NCI-H748 (cell line): Measurements from ENCODE around the gene CGB5.
"Not testable (repeated sequence)": the region's sequence is repeated elsewhere in the genome, so short reads cannot be mapped to it uniquely, and the experiment has no call there.

Experiments used
- DNase-seq: peaks from one replicate; lab custom pipeline; 2025; ENCODE audit not compliant: unreplicated experiment; lab: John Stamatoyannopoulos, UW

Gene CGB5

DNA sequence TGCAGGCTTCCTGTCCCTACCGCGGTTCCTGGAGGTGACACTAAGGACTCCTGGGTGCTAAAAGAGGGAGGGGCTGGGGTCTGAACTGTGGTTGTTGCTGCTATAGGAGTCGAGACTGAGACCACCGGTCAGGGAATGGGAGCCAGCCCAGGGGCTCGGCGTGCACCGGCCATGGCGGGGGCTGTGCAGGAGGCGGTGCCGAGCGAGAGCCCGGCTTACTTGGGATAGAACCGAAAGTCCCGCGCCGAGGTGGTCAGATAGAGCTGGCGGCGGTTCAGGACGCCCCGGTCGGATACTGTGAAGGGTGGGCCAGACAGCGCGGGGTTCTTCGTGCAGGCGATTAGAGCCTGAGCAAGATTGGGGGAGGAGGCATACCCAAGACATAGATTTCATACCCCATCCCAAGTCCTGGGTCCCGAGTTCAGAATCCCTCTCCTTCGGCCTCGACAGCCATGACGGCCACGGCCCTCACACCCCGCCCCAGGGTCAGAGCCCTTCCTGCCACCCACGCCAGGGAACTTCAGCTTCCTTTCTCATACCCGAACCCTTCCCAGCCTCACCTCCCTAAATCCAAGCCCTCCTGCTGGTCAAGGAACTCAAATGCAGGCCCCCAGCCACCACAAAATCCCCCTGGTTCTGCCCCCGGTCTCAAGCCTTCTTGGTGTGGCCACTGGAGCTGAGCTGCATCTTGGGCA, 13.4 kb downstream of the CGB5 start:
- not testable (repeated sequence) for DNase-seq

DNA sequence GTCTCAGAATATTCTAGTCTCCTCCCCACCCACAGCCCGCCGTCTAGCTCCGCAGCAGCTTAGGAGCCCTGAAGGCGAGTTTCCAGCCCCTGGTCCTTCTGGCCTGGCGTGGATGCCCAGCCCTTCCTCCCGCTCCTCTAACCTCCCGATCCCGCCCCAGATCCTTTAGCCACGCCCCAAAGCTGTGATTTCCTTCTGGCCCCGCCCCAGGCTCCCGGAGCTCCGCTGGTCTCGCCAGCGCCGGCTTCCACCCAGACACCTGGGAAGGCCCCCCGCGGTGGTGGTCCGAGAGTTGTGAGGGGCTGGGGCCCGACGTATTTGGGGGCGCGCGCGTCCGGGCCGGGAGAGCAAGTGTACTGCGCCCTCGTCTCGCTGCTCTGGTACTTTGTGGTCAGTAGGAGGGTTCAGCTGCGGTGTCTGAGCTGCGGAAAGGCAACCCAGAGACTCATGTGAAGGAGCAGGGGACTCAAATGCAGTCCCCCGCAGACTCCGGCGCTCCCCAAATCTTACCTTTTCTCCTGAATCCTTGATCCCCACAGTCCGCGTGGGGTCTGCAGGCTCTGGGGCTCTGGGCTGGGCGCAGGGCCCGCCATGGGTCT, 14.1 kb downstream of the CGB5 start, which contains the start of gene CGB7:
Gene CGB7, minus strand, starts transcription at position 114 of the 599 bp plus-strand sequence. CDS start 2,374 bp downstream, outside the sequence.
- DNase-seq: peak; percentile 82

DNA sequence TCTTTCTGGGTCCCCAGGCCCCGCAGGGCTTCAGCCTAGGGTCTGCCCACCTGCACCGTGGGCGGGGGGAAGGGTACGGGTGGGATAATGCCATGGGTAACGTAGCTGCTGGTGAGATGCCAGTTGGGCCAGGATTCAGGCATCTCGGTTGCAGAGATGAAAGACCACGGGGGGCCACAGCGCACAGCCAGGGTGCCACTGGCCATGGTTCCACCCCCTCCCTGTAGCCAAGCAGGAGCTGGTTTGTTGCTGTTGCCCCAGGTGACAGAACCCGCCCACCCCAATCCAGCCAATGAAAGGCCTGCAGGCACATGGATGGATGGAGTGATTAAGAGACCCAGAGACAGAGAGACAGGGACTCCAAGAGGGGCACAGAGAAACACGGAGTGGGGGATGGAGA, 14.9 kb downstream of the CGB5 start:
- peak; percentile 23 for DNase-seq

GRCh38 chr19:49059053-49059452, 15.4 kb downstream of the CGB5 start:
- DNase-seq: no peak

DNA sequence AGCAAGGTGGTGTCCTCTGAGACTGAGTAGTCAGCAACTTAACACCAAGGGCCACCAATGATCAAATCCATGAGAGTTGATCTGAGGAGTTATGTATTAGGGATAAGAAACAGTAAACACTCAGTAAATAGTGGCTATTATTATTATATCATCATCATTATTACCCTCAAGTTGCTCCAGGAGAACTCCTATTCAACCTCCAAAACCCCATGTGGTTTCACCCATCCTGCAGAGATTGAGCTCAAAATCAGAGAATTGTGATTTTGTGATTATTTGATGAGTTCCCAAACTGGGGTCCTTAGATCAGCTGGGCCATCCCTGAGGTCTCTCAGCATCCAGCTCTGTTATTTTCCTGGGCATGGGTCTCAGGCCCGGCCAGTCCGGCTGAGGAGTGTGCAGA, 17.4 kb downstream of the CGB5 start:
- no peak for DNase-seq

DNA sequence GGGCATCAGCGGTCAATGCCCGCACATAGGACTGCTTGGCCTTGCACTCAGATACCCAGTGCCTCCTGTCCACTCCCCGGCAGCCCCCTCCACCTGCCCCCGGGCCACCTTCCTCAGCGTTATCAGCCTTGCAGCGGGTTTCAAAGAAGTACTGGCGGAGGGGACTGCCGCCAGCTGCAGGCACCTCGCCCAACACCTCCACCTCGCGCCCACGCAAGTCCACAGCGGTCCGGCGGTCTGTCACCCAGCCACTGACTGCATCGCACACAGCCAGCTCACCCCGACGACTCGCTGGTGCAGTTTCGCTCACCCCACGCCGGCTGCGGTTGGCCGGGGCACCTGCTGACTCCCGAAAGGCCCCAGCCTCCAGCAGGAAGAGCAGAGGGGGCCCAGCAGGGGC, 17.8 kb downstream of the CGB5 start:
- DNase-seq: no peak

DNA sequence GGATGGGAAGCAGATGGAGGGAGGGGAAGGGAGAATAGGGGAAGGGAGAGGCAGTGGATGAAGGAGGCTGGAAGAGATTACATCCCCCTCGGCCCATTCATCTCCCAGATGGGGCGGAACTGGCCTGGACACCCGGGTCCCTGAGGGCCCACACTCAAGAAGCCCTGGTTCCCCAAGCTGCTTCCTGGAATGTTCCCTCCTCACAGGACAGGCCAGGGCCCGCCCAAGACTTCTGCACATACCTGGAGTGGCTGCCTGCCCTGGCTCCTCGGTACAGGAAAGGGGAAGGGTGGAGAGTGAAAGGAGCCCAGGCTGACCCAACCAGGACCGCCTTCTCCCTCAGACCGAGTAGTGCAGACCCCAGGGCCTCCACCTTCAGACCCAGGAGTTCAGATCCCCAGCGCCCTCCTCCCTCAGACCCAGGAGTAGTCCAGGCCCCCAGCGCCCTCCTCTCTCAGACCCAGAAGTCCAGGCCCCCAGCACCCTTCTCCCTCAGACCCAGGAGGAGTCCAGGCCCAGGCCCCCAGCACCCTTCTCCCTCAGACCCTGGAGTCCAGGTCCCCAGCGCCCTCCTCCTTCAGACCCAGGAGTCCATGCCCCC, 20.5 kb downstream of the CGB5 start:
- no peak for DNase-seq

DNA sequence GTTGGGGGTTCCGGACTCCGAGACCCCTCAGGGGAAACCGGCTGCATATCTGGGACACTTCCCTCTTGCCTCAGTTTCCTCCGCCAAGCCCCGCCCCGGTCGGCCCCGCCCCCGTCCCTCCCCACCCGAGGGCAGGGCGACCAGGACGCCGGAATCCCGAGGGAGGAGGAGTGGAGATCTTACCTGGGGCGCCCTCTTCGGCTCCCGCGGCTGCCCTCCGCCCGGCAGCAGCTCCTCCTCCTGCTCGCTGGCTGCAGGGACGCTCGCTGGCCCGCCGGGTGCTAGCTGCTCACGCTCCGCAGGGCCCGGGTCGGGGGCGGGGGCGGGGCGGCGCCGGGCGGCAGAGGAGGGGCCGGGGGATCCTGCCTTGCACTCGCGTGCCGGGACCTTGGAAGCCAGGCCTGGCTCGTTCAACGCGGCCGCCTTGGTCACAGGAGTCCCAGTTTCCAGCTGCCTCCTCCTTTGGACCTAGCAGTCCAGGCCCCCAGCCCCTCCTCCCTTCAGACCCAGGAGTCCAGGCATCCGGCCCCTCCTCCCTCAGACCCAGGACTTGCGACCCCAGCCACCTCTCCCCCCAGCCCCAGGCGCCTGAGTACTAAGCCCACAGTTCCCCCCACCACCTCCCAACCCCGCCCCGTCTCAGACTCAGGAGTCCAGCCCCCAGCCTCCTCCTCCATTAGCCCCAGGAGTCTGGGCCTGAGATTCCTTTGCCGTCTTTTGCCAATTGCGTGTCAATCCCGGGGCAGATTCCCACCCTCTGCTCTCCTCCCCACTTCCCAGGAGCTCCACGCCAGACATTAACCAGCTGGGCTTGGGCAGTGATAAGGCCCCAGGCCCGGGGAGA, 21.3 kb downstream of the CGB5 start, which contains the start of gene NTF4:
Gene NTF4, minus strand, starts transcription at position 51 of the 844 bp plus-strand sequence. CDS start 2,821 bp downstream, outside the sequence.
- DNase-seq: peak; percentile 36

GRCh38 chr19:49065905-49066512, 22.4 kb downstream of the CGB5 start:
- no peak for DNase-seq

GRCh38 chr19:49067554-49067953, 23.9 kb downstream of the CGB5 start:
- DNase-seq: no peak

DNA sequence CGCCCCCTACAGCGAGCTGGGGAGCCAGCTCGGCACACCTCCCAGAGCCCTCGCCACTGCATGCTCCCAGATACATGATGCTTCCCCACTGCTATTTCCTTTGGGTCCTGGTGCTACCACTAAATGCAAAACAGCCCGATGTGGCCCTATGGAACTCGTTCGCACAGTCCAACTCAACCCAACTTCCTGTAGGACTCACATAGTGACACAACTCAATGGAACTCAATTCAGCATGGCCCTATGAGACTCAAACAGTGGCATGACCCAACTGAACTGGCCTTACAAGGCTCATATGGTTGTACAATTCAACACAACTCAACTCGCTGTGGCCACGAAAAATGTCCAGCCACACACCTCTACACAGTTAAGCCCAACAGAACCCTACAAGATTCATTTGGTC, 25.4 kb downstream of the CGB5 start:
- no peak for DNase-seq

DNA sequence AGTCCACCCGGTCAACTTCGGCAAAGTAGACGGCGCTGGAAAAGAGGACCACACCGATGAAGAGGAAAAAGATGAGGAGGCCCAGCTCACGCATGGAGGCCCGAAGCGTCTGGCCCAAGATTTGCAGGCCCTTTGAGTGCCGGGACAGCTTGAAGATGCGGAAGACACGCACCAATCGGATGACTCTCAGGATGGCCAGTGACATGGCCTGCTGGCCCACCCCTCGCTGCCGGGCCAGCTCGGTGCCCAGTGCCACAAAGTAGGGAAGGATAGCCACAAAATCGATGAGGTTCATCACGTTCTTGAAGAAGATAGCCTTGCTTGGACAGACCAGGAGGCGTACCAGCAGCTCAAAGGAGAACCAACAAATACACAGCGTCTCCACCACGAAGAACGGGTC, 26.8 kb downstream of the CGB5 start:
- no peak for DNase-seq

GRCh38 chr19:49071860-49072547, 28.4 kb downstream of the CGB5 start:
- no peak for DNase-seq

DNA sequence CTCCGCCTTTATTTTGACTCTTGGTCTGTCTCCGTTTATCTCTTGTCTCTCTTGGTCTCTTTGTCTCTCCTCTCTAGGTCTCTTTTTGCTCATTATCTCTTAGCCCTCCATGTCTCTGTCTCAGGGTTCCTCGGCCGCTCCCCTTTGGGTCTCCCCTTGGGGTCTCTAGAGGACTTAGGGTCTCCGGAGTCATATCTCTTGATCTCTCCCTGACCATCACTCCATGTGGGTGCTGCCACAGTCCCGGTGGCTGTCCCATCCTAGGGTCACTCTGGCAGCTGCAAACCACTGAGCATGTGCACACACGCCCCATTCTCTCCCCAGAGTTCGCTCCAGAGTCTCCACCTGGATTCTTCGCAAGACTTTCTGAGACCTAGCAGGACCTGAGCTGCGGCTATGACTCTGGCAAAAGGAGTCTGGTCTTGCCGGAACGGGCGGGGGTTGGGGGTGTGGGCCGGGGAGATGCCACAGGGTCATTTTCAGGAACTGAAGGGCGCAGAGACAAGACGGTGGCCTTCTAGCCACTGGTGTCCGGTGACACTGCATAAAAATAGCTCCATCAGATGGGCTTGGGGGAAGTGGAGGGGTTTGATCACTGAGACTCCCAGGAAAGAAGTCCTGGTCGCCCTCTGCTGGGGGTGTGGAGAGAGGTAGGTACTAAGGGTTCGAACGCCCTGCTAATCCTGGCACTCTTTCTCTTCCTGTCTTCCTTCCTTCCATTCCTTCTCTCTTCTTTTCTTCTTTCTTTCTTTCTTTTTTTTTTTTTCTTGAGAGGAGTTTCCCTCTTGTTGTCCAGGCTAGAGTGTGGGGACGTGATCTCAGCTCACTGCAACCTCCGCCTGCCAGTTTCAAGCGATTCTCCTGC, 30.1 kb downstream of the CGB5 start:
- peak; percentile 52 for DNase-seq

DNA sequence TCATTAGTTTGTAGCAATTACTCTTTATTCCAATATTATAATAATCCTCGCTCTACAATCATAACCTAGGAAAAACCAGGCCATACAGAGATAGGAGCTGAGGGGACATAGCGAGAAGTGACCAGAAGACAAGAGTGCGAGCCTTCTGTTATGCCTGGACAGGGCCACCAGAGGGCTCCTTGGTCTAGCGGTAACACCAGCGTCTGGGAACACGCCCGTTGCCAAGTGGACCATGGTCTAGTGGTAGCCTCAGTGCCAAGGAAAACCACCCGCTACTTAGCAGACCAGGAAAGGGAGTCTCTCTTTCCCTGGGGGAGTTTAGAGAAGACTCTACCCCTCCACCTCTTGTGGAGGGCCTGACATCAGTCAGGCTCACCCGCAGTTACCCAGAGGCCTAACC, 31.2 kb downstream of the CGB5 start:
- peak; percentile 74 for DNase-seq

DNA sequence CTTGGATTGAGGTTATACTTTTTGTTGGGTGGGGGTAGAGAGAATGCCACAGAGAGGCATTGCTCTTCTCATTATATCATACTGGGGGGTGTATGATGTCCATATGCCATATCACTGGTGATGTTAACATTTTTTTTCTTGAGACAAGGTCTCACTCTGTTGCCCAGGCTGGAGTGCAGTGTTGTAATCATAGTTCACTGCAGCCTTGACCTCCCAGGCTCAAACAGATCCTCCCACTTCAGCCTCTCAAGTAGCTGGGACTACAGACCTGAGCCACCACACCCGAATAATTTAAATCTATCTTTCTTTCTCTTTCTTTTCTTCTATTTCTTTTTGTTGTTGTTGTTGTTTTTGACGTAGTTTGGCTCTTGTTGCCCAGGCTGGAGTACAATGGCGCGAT, 36.7 kb downstream of the CGB5 start:
- no peak for DNase-seq

DNA sequence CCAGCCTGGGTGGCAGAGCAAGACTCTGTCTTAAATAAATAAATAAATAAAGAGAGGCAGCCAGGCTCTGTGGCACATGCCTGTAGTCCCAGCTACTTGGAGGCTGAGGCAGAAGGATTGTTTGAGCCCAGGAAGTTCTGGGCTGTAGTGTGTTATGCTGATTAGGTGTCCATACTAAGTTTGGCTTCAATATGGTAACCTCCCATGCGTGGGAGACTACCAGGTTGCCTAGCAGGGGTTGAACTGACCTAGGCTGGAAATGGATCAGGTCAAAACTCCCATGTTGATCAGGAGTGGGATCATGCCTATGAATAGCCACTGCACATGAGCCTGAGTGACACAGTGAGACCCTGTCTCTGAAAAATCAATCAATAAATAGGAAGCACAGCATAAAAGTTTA, 37.6 kb downstream of the CGB5 start:
- no peak for DNase-seq

GRCh38 chr19:49084206-49085019, 40.8 kb downstream of the CGB5 start:
- DNase-seq: peak; percentile 64
